Transverse colon (tissue), 4 donors: Measurements from ENCODE around the gene SENP5. TPM values are rescaled to one million over a fixed set of nuclear protein-coding genes. Genes with fewer than 3 reads are reported as not detected.

Source experiments
- DNase-seq: peaks from one replicate; pipeline ENCODE4 v3.0.0-alpha.2; 2019
- H3K27ac ChIP-seq, 4 donors: fragments of 200-600 bp; sonication (generic); 2 replicates each; pipeline ENCODE4 v1.5.1; 2016 to 2018; ENCODE audit warnings: inconsistent platforms in 4 of 4
- H3K27me3 ChIP-seq: fragments of 200-600 bp; sonication (generic); 2 replicates; pipeline ENCODE4 v1.5.1; 2017; ENCODE audit warnings: inconsistent platforms
- H3K36me3 ChIP-seq, 4 donors: fragments of 200-600 bp; sonication (generic); 2 replicates each; pipeline ENCODE4 v1.5.1; 2017 to 2019; ENCODE audit warnings: inconsistent platforms in 4 of 4
- H3K4me1 ChIP-seq, 4 donors: fragments of 200-600 bp; sonication (generic); 2 replicates each; pipeline ENCODE4 v1.5.1; 2017 to 2020; ENCODE audit warnings: inconsistent platforms in 4 of 4
- H3K4me3 ChIP-seq, 4 donors: fragments of 200-600 bp; sonication (generic); 1 replicate in 1 of 4; 2 replicates in 3 of 4; pipeline versions ENCODE4 v1.5.1 to v1.6.1; 2017 to 2019; ENCODE audit warnings: inconsistent platforms in 4 of 4
- H3K9me3 ChIP-seq, 2 donors: fragments of 200-600 bp; sonication (generic); 2 replicates each; pipeline ENCODE4 v1.5.1; 2017 to 2019; ENCODE audit warnings: inconsistent platforms in 2 of 2
- CTCF ChIP-seq, 5 experiments: fragments of 200-600 bp in 3 of 5; fragments of 450-650 bp in 2 of 5; sonication (generic) in 3 of 5; IDR thresholded peaks; 1 replicate in 2 of 5; 2 replicates in 3 of 5; pipeline ENCODE4 v1.5.1; 2016 to 2017; ENCODE audit warnings: antibody characterized with exemption in 5 of 5, inconsistent platforms in 3 of 5, mild to moderate bottlenecking in 2 of 5, moderate library complexity in 1 of 5
- EP300 ChIP-seq: sonication (generic); formaldehyde crosslinking; IDR thresholded peaks from one replicate; pipeline ENCODE4 v1.6.1; 2017; ENCODE audit warnings: antibody characterized with exemption, low read depth
- POLR2A ChIP-seq: fragments of 450-650 bp; IDR thresholded peaks from one replicate; pipeline ENCODE4 v1.6.1; 2016; ENCODE audit warnings: antibody characterized with exemption, mild to moderate bottlenecking, moderate library complexity
- POLR2AphosphoS5 ChIP-seq, 3 donors: sonication (generic); formaldehyde crosslinking; IDR thresholded peaks; one replicate each; pipeline ENCODE4 v1.6.1; 2016; ENCODE audit warnings: antibody characterized with exemption in 3 of 3
- WGBS, 2 donors: methylation state at CpG; one replicate each; pipeline ENCODE4 v1.1.5; 2018; ENCODE audit warnings: low coverage in 1 of 2; 5-methylcytosine and 5-hydroxymethylcytosine counted together
- in situ Hi-C, 4 donors: fragments of 200-750 bp; cut with MboI; loops; one replicate each; pipeline versions ENCODE4 v1.15.0 to v1.15.1; 2017; ENCODE audit warnings: low sequenced_read_pairs in 3 of 4, low pct_ligation_motif_present in 1 of 4, low pct_unique_long_range_greater_than_20kb in 1 of 4
- intact Hi-C: fragments of 100-400 bp; cut with DNase I; formaldehyde crosslinking; loops from one replicate; pipeline ENCODE4 v1.15.1; 2023; ENCODE audit warnings: low total_unique reads
- total RNA-seq, 4 donors: library from RNA; depleted of rRNA; stranded (reverse); fragments of >200 nt; gene quantifications; one replicate each; pipeline ENCODE4 v1.1.0, GENCODE V29; 2016

Gene SENP5
- total RNA-seq, 4 donors from 2014 or later: 33.3 to 52.1 (median 48.0) TPM

DNA sequence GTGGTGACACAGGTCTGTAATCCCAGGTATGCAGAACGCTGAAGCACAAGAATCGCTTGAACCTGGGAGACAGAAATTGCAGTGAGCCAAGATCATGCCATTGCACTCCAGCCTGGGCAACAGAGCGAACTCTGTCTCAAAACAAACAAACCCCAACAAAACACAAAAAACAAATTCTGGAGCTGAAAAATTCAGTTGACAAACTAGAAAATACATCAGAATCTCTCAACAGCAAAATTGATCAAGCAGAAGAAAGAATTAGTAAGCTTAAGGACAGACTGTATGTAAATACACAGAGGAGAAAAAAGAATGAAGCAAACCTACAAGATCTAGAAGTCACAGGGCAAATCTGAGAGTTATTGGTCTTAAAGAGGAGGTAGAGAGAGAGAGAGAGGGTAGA is 49.3 kb downstream of the SENP5 start:
- Histone ChIP-seq H3K27ac (no peak overlapping the region), H3K9me3 (no peaks in the 10 kb centered on the region), H3K4me3 (no peak overlapping the region), H3K36me3 (peaks cover 0 to 14% (median 0%) of the 10 kb centered on the region in 4 donors), H3K4me1 (no peaks in the 10 kb centered on the region), H3K27me3 (no peaks in the 10 kb centered on the region)
- no peak for DNase-seq
- TF ChIP-seq POLR2A (no peak), CTCF (IDR thresholded peaks at IDR 0.05) (no peak), EP300 (no peak), POLR2AphosphoS5 (IDR thresholded peaks at IDR 0.05) (no peak)
- WGBS, 2 donors: 97 to 100% methylated on average over 2 to 3 of the region's 3 CpGs
- in situ Hi-C loops (no loop called here), intact Hi-C loops (no loop called here)

DNA sequence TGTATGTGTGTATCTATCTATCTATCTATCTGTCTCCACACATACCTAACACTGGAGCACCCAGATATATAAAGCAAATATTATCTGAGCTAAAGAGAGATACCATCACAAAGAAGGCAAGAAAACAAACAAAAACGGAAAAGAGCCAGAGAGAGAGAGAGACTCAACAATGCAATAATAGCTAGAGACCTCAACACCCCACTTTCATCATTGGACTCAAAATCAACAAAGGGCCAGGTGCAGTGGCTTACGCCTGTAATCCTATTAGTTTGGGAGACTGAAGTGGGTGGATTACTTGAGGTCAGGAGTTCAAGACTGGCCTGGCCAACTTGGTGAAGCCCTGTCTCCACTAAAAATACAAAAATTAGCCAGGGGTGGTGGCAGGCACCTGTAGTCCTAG is 51.2 kb downstream of the SENP5 start:
- H3K27me3 ChIP-seq: no peaks in the 10 kb centered on the region
- TF ChIP-seq POLR2A: no peak
- TF ChIP-seq EP300: no peak
- no peak for TF ChIP-seq CTCF (IDR thresholded peaks at IDR 0.05)
- no peak for TF ChIP-seq POLR2AphosphoS5 (IDR thresholded peaks at IDR 0.05)
- peaks cover 0 to 15% (median 4%) of the 10 kb centered on the region in 4 donors for H3K36me3 ChIP-seq
- no peaks in the 10 kb centered on the region for H3K9me3 ChIP-seq
- 91 to 100% methylated on average over 2 of the region's 2 CpGs for WGBS, 2 donors
- DNase-seq: no peak
- no peak overlapping the region for H3K4me3 ChIP-seq
- H3K27ac ChIP-seq: no peak overlapping the region
- in situ Hi-C loops (no loop called here), intact Hi-C loops (no loop called here)
- H3K4me1 ChIP-seq: no peaks in the 10 kb centered on the region

DNA sequence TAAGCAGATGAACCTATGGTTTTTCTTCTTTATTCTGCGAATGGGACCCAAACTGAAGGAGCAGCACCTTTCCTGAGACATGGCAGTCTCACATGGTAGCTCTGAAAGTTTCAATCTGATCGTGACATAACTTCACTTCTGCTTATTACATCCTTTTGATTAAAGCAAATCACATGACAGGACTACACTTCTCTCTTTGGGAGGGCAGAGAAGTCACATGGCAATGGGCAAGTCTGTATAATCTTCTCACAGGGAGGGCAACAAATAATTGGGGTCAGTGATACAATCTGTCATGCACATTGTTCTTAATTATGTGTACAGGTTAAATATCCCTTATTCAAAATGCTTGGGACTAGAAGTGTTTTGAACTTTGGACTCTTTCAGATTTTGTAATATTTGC is 53.0 kb downstream of the SENP5 start:
- WGBS, 2 donors: 57% methylated on average over 2 of the region's 2 CpGs; no CpG with 5 or more reads in 1 of the 2 donors
- TF ChIP-seq POLR2A: no peak
- TF ChIP-seq EP300: no peak
- H3K4me3 ChIP-seq: no peak overlapping the region
- in situ Hi-C loops: no loop called here
- H3K9me3 ChIP-seq: no peaks in the 10 kb centered on the region
- H3K36me3 ChIP-seq: peaks cover 0 to 15% (median 4%) of the 10 kb centered on the region in 4 donors
- DNase-seq: no peak
- no peaks in the 10 kb centered on the region for H3K27me3 ChIP-seq
- H3K4me1 ChIP-seq: no peaks in the 10 kb centered on the region
- no peak overlapping the region for H3K27ac ChIP-seq
- intact Hi-C loops: no loop called here

DNA sequence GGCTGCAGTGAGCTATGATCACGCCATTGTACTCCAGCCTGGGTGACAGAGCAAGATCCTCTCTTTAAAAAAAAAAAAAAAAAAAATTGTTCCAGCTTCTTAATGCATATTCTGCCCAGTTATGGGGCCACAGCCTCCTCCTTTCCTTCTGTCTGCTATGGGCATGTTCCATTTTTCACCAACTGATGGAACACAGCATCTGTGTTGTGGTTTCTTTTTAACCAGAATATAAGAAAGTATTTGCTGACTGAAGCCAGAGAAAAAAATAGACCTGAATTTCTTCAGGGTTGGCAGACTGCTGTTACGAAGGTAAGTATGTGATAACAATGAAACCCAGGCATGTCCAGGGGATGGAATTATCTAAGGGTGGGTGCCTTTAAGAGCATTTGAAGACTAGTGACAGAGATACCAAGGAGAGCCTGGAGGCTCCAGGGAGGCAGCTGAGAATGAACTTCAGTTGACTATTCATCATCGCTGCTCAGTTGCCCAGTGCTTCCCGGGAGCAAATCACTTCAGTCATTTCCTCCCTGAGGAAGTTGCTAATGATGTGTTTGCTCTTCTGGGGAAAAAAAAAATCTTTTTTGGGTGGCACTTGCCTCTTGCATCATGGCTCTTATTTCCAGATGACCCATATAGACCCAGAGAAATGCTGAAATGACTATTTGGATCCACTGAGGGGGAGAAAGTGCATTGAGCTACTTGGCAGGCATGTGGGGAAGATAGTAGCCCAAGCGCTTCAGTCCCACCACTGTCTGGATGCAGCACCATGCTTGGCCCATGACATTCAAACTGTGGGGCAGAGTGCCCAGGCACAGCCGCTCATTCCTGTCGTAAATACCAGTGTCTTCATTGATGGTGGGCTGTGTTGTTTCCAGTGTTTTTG is 60.1 kb downstream of the SENP5 start:
- Histone ChIP-seq H3K27ac (no peak overlapping the region), H3K36me3 (peaks cover 0 to 22% (median 8%) of the 10 kb centered on the region in 4 donors), H3K4me1 (no peaks in the 10 kb centered on the region), H3K27me3 (no peaks in the 10 kb centered on the region), H3K4me3 (no peak overlapping the region), H3K9me3 (no peaks in the 10 kb centered on the region)
- DNase-seq: no peak
- TF ChIP-seq POLR2A: no peak
- TF ChIP-seq POLR2AphosphoS5 (IDR thresholded peaks at IDR 0.05): no peak
- no peak for TF ChIP-seq CTCF (IDR thresholded peaks at IDR 0.05)
- TF ChIP-seq EP300: no peak
- intact Hi-C loops: no loop called here
- WGBS, 2 donors: 88 to 94% methylated on average over 2 to 7 of the region's 7 CpGs
- in situ Hi-C loops: no loop called here
